ENCODE measurements around the gene SPATA7.

The SPATA7 gene

GRCh38 chr14:88385212-88386101 lies at the start of gene SPATA7:
TSS of gene SPATA7 (plus strand) at chr14:88385657. CDS start at chr14:88385819, 162 bp downstream.
- peak; percentile 98 for ATAC-seq
- no peak for TF ChIP-seq SNAI2 (CRISPR knock-in tag; IDR thresholded peaks at IDR 0.05)
- TF ChIP-seq TSHZ2 (CRISPR knock-in tag; IDR thresholded peaks at IDR 0.05), result peak; percentile 33; the same call in 1 of the 2 replicates
- TF ChIP-seq ZNF70 (CRISPR knock-in tag; IDR thresholded peaks at IDR 0.05), result no peak
- TF ChIP-seq CREB5 (CRISPR knock-in tag; IDR thresholded peaks at IDR 0.05; ENCODE audit: low read depth), result no peak

GRCh38 chr14:88340357-88340756 lies 45.1 kb upstream of the SPATA7 start:
- no peak for ATAC-seq
- TF ChIP-seq ZNF8 (CRISPR knock-in tag; IDR thresholded peaks at IDR 0.05), result no peak
- TF ChIP-seq TOX (CRISPR knock-in tag; IDR thresholded peaks at IDR 0.05; ENCODE audit: borderline replicate concordance), result no peak
- TF ChIP-seq POU6F1 (CRISPR knock-in tag; IDR thresholded peaks at IDR 0.05; ENCODE audit: borderline replicate concordance, low read depth), result no peak
- no peak for TF ChIP-seq ZNF70 (CRISPR knock-in tag; IDR thresholded peaks at IDR 0.05)
- TF ChIP-seq BACH2 (CRISPR knock-in tag; IDR thresholded peaks at IDR 0.05; ENCODE audit: borderline replicate concordance), result no peak
- no peak for TF ChIP-seq ARNTL (CRISPR knock-in tag; IDR thresholded peaks at IDR 0.05; ENCODE audit: borderline replicate concordance, low read depth)
- TF ChIP-seq ZFP30 (CRISPR knock-in tag; IDR thresholded peaks at IDR 0.05), result no peak
- TF ChIP-seq ZNF565 (CRISPR knock-in tag; conservative IDR thresholded peaks at IDR 0.05; ENCODE audit: low read depth), result no peak
- no peak for TF ChIP-seq ZC3H10 (CRISPR knock-in tag; IDR thresholded peaks at IDR 0.05)
- TF ChIP-seq PATZ1 (CRISPR knock-in tag; IDR thresholded peaks at IDR 0.05; ENCODE audit: borderline replicate concordance), result no peak
- TF ChIP-seq GLIS3 (CRISPR knock-in tag; IDR thresholded peaks at IDR 0.05), result no peak
- TF ChIP-seq ISL1 (CRISPR knock-in tag; IDR thresholded peaks at IDR 0.05), result no peak
- no peak for TF ChIP-seq CSRNP3 (CRISPR knock-in tag; IDR thresholded peaks at IDR 0.05)
- TF ChIP-seq CREB5 (CRISPR knock-in tag; IDR thresholded peaks at IDR 0.05; ENCODE audit: low read depth), result no peak
- no peak for TF ChIP-seq SNAI2 (CRISPR knock-in tag; IDR thresholded peaks at IDR 0.05)

- ATAC-seq, result no peak
- TF ChIP-seq BACH2 (CRISPR knock-in tag; IDR thresholded peaks at IDR 0.05; ENCODE audit: borderline replicate concordance) (no peak), TSHZ2 (CRISPR knock-in tag; IDR thresholded peaks at IDR 0.05) (no peak), ESRRG (CRISPR knock-in tag; IDR thresholded peaks at IDR 0.05) (no peak), TOX (CRISPR knock-in tag; IDR thresholded peaks at IDR 0.05; ENCODE audit: borderline replicate concordance) (no peak), ISL1 (CRISPR knock-in tag; IDR thresholded peaks at IDR 0.05) (no peak), TCF4 (CRISPR knock-in tag; IDR thresholded peaks at IDR 0.05; ENCODE audit: borderline replicate concordance) (no peak), GLIS3 (CRISPR knock-in tag; IDR thresholded peaks at IDR 0.05) (no peak), ZNF8 (CRISPR knock-in tag; IDR thresholded peaks at IDR 0.05) (no peak), PPARA (CRISPR knock-in tag; IDR thresholded peaks at IDR 0.05; ENCODE audit: borderline replicate concordance) (no peak), CREB5 (CRISPR knock-in tag; IDR thresholded peaks at IDR 0.05; ENCODE audit: low read depth) (no peak)
Measured at GRCh38 chr14:88342980-88343379, 42.5 kb upstream of the SPATA7 start.
